Nephron (organoid): ENCODE measurements around the gene DNAJC22.

Experiments
- H3K27ac Mint-ChIP-seq, 3 experiments: 2 replicates each; pipeline ENCODE4 v1.8.0; 2020; ENCODE audit warnings: mixed read lengths in 3 of 3, mild to moderate bottlenecking in 2 of 3, moderate library complexity in 1 of 3
- H3K27me3 Mint-ChIP-seq: 2 replicates; pipeline ENCODE4 v1.8.0; 2021; ENCODE audit warnings: low read depth, mild to moderate bottlenecking, moderate library complexity, mixed read lengths
- H3K36me3 Mint-ChIP-seq: 2 replicates; pipeline ENCODE4 v1.8.0; 2020; ENCODE audit warnings: low read depth, mixed read lengths
- H3K4me1 Mint-ChIP-seq: 2 replicates; pipeline ENCODE4 v1.8.0; 2020; ENCODE audit warnings: mixed read lengths
- H3K4me3 Mint-ChIP-seq, 3 experiments: 2 replicates each; pipeline ENCODE4 v1.8.0; 2020; ENCODE audit warnings: mild to moderate bottlenecking in 3 of 3, mixed read lengths in 3 of 3, moderate library complexity in 2 of 3
- H3K9me3 Mint-ChIP-seq: 2 replicates; pipeline ENCODE4 v1.8.0; 2020; ENCODE audit warnings: mixed read lengths
- TF ChIP-seq, protein P1 (sequence below), 3 experiments: fragments of 200-600 bp; sonication (generic); IDR thresholded peaks; one replicate each; pipeline ENCODE4 v1.5.0; 2021; ENCODE audit warnings: antibody characterized with exemption in 3 of 3; ENCODE audit not compliant: unreplicated experiment in 3 of 3

Gene DNAJC22

GRCh38 chr12:49389387-49389703, 42.7 kb downstream of the DNAJC22 start:
- Mint-ChIP-seq H3K4me1 (no peaks in the 10 kb centered on the region), H3K36me3 (peaks cover 24% of the 10 kb centered on the region), H3K27ac (no peak overlapping the region), H3K27me3 (peaks cover 3% of the 10 kb centered on the region), H3K9me3 (no peaks in the 10 kb centered on the region), H3K4me3 (no peak overlapping the region)
- TF ChIP-seq, protein P1, sequence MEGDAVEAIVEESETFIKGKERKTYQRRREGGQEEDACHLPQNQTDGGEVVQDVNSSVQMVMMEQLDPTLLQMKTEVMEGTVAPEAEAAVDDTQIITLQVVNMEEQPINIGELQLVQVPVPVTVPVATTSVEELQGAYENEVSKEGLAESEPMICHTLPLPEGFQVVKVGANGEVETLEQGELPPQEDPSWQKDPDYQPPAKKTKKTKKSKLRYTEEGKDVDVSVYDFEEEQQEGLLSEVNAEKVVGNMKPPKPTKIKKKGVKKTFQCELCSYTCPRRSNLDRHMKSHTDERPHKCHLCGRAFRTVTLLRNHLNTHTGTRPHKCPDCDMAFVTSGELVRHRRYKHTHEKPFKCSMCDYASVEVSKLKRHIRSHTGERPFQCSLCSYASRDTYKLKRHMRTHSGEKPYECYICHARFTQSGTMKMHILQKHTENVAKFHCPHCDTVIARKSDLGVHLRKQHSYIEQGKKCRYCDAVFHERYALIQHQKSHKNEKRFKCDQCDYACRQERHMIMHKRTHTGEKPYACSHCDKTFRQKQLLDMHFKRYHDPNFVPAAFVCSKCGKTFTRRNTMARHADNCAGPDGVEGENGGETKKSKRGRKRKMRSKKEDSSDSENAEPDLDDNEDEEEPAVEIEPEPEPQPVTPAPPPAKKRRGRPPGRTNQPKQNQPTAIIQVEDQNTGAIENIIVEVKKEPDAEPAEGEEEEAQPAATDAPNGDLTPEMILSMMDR (IDR thresholded peaks at IDR 0.05; ENCODE audit: unreplicated experiment in 3 of 3) = no peak

GRCh38 chr12:49397000-49397399, 50.3 kb downstream of the DNAJC22 start:
- TF ChIP-seq, protein P1 (IDR thresholded peaks at IDR 0.05; ENCODE audit: unreplicated experiment in 3 of 3) = no peak
- H3K4me3 Mint-ChIP-seq = no peak overlapping the region
- H3K36me3 Mint-ChIP-seq = peaks cover 10% of the 10 kb centered on the region
- no peaks in the 10 kb centered on the region for H3K9me3 Mint-ChIP-seq
- H3K27me3 Mint-ChIP-seq = no peaks in the 10 kb centered on the region
- peaks cover 6% of the 10 kb centered on the region for H3K4me1 Mint-ChIP-seq
- no peak overlapping the region for H3K27ac Mint-ChIP-seq

GRCh38 chr12:49400304-49400703, 53.6 kb downstream of the DNAJC22 start:
- Mint-ChIP-seq H3K9me3 (no peaks in the 10 kb centered on the region), H3K4me3 (no peak overlapping the region), H3K36me3 (peaks cover 10% of the 10 kb centered on the region), H3K27me3 (no peaks in the 10 kb centered on the region), H3K27ac (no peak overlapping the region), H3K4me1 (peaks cover 17% of the 10 kb centered on the region)
- TF ChIP-seq, protein P1 (IDR thresholded peaks at IDR 0.05; ENCODE audit: unreplicated experiment in 3 of 3) = no peak
